Neural progenitor cell (in vitro differentiated cells): Measurements from ENCODE around the gene CNTN1. TPM values are rescaled to one million over a fixed set of nuclear protein-coding genes. Genes with fewer than 3 reads are reported as not detected.

Experiments used
- DNase-seq: peaks from one replicate; pipeline ENCODE4 v3.0.0-alpha.2; 2016; ENCODE audit warnings: low spot score
- H2AFZ ChIP-seq: fragments of 200-600 bp; sonication (generic); replicated peaks from 2 replicates; pipeline ENCODE4 v1.6.1; 2016; ENCODE audit warnings: antibody characterized with exemption
- H3F3A ChIP-seq: fragments of 200-600 bp; sonication (generic); 2 replicates; pipeline ENCODE4 v1.6.1; 2016; ENCODE audit warnings: antibody characterized with exemption, low read depth
- H3K27ac ChIP-seq: fragments of 200-600 bp; sonication (generic); 2 replicates; pipeline ENCODE4 v1.5.1; 2016; ENCODE audit warnings: mild to moderate bottlenecking
- H3K27me3 ChIP-seq: fragments of 200-600 bp; sonication (generic); 2 replicates; pipeline ENCODE4 v1.6.1; 2016; ENCODE audit warnings: mild to moderate bottlenecking, moderate library complexity
- H3K36me3 ChIP-seq: fragments of 200-600 bp; sonication (generic); 2 replicates; pipeline ENCODE4 v1.5.1; 2016
- H3K4me1 ChIP-seq: fragments of 200-600 bp; sonication (generic); 2 replicates; pipeline ENCODE4 v1.6.1; 2016; ENCODE audit warnings: mixed run types
- H3K4me2 ChIP-seq: fragments of 200-600 bp; sonication (generic); 2 replicates; pipeline ENCODE4 v1.6.1; 2016
- H3K4me3 ChIP-seq: fragments of 200-600 bp; sonication (generic); 2 replicates; pipeline ENCODE4 v1.5.1; 2016
- H3K79me2 ChIP-seq: fragments of 200-600 bp; sonication (generic); 2 replicates; pipeline ENCODE4 v1.6.1; 2016; ENCODE audit warnings: low read depth
- H3K9ac ChIP-seq: fragments of 200-600 bp; sonication (generic); 2 replicates; pipeline ENCODE4 v1.6.1; 2016
- H3K9me3 ChIP-seq: fragments of 200-600 bp; sonication (generic); 2 replicates; pipeline ENCODE4 v1.5.1; 2016; ENCODE audit warnings: low read depth
- H4K20me1 ChIP-seq: fragments of 200-600 bp; sonication (generic); 2 replicates; pipeline ENCODE4 v1.6.1; 2016; ENCODE audit warnings: low read depth
- H3K27ac Mint-ChIP-seq: 3 replicates; pipeline ENCODE4 v1.8.0; 2021; ENCODE audit warnings: mixed read lengths
- H3K27me3 Mint-ChIP-seq: 2 replicates; pipeline ENCODE4 v1.8.0; 2022; ENCODE audit warnings: low read depth, mild to moderate bottlenecking, inconsistent platforms, moderate library complexity, mixed read lengths; ENCODE audit not compliant: insufficient read depth
- H3K36me3 Mint-ChIP-seq: 3 replicates; pipeline ENCODE4 v1.8.0; 2021; ENCODE audit warnings: mixed read lengths
- H3K4me1 Mint-ChIP-seq: 3 replicates; pipeline ENCODE4 v1.8.0; 2021; ENCODE audit warnings: mixed read lengths
- H3K4me3 Mint-ChIP-seq: 3 replicates; pipeline ENCODE4 v1.8.0; 2021; ENCODE audit warnings: mild to moderate bottlenecking, moderate library complexity, mixed read lengths
- H3K9me3 Mint-ChIP-seq: 3 replicates; pipeline ENCODE4 v1.8.0; 2020; ENCODE audit warnings: mixed read lengths
- CTCF ChIP-seq: fragments of 200-600 bp; sonication (generic); IDR thresholded peaks from 2 replicates; pipeline ENCODE4 v1.5.1; 2017; ENCODE audit warnings: antibody characterized with exemption, mild to moderate bottlenecking
- EZH2 ChIP-seq: fragments of 200-600 bp; sonication (generic); IDR thresholded peaks from 2 replicates; pipeline ENCODE4 v1.6.1; 2017; ENCODE audit warnings: antibody characterized with exemption, mild to moderate bottlenecking, moderate library complexity
- EZH2phosphoT487 ChIP-seq: fragments of 200-600 bp; sonication (generic); IDR thresholded peaks from 2 replicates; pipeline ENCODE4 v1.6.1; 2017; ENCODE audit warnings: antibody characterized with exemption
- total RNA-seq: library from RNA; depleted of rRNA; stranded (reverse); fragments of >200 nt; gene quantifications from 2 replicates; pipeline ENCODE4 v1.2.3, GENCODE V29; 2015; ENCODE audit warnings: low replicate concordance

Gene CNTN1
- total RNA-seq, 1 donor from 2014 or later: 0.17 TPM

GRCh38 chr12:41120211-41120610, 428.0 kb downstream of the CNTN1 start:
- Histone ChIP-seq H3F3A (no peaks in the 10 kb centered on the region), H3K4me1 (no peaks in the 10 kb centered on the region), H3K4me3 (no peak overlapping the region), H2AFZ (no peak overlapping the region), H3K36me3 (no peaks in the 10 kb centered on the region), H4K20me1 (no peaks in the 10 kb centered on the region), H3K9me3 (no peaks in the 10 kb centered on the region), H3K27ac (no peak overlapping the region), H3K9ac (no peak overlapping the region), H3K79me2 (no peaks in the 10 kb centered on the region), H3K4me2 (no peak overlapping the region), H3K27me3 (no peaks in the 10 kb centered on the region)
- DNase-seq: no peak
- H3K36me3 Mint-ChIP-seq: no peaks in the 10 kb centered on the region
- no peaks in the 10 kb centered on the region for H3K9me3 Mint-ChIP-seq
- H3K27ac Mint-ChIP-seq: no peak overlapping the region
- no peak overlapping the region for H3K4me3 Mint-ChIP-seq
- no peaks in the 10 kb centered on the region for H3K27me3 Mint-ChIP-seq
- H3K4me1 Mint-ChIP-seq: no peaks in the 10 kb centered on the region
- TF ChIP-seq CTCF (no peak), EZH2 (no peak), EZH2phosphoT487 (no peak)

GRCh38 chr12:41121374-41121773, 429.1 kb downstream of the CNTN1 start:
- H3K79me2 ChIP-seq: no peaks in the 10 kb centered on the region
- no peak overlapping the region for H2AFZ ChIP-seq
- no peaks in the 10 kb centered on the region for H3K4me1 ChIP-seq
- no peak overlapping the region for H3K27ac ChIP-seq
- no peaks in the 10 kb centered on the region for H3F3A ChIP-seq
- H3K27me3 ChIP-seq: no peaks in the 10 kb centered on the region
- no peaks in the 10 kb centered on the region for H4K20me1 ChIP-seq
- TF ChIP-seq EZH2 (no peak), CTCF (no peak), EZH2phosphoT487 (no peak)
- H3K4me3 ChIP-seq: no peak overlapping the region
- H3K9me3 Mint-ChIP-seq: no peaks in the 10 kb centered on the region
- H3K36me3 ChIP-seq: no peaks in the 10 kb centered on the region
- no peaks in the 10 kb centered on the region for H3K9me3 ChIP-seq
- no peaks in the 10 kb centered on the region for H3K36me3 Mint-ChIP-seq
- no peak overlapping the region for H3K27ac Mint-ChIP-seq
- no peak overlapping the region for H3K4me2 ChIP-seq
- H3K27me3 Mint-ChIP-seq: no peaks in the 10 kb centered on the region
- no peaks in the 10 kb centered on the region for H3K4me1 Mint-ChIP-seq
- no peak overlapping the region for H3K9ac ChIP-seq
- no peak for DNase-seq
- H3K4me3 Mint-ChIP-seq: no peak overlapping the region
